HepG2 (cell line): ENCODE measurements around the gene GNA12. TPM values are rescaled to one million over a fixed set of nuclear protein-coding genes. Genes with fewer than 3 reads are reported as not detected.

Experiments used
- ARID4A ChIP-seq: sonication (generic); formaldehyde crosslinking; IDR thresholded peaks from 2 replicates; pipeline ENCODE4 v1.5.0; 2020; ENCODE audit warnings: mild to moderate bottlenecking, missing genetic modification reagents, borderline replicate concordance
- CC2D1A ChIP-seq: sonication (generic); formaldehyde crosslinking; IDR thresholded peaks from 2 replicates; pipeline ENCODE4 v1.8.1; 2023; ENCODE audit warnings: mild to moderate bottlenecking, missing genetic modification reagents
- DMAP1 ChIP-seq: IDR thresholded peaks from 2 replicates; pipeline ENCODE4 v1.6.1; 2016
- DR1 ChIP-seq: sonication (generic); formaldehyde crosslinking; IDR thresholded peaks from 2 replicates; pipeline ENCODE4 v1.8.0; 2021; ENCODE audit warnings: mild to moderate bottlenecking, missing genetic modification reagents, inconsistent platforms
- HES4 ChIP-seq: sonication (generic); formaldehyde crosslinking; IDR thresholded peaks from 2 replicates; pipeline ENCODE4 v1.9.0; 2021; ENCODE audit warnings: mild to moderate bottlenecking, missing genetic modification reagents, borderline replicate concordance
- KMT2A ChIP-seq: sonication (generic); formaldehyde crosslinking; IDR thresholded peaks from 2 replicates; pipeline ENCODE4 v1.4.0; 2020; ENCODE audit warnings: missing genetic modification reagents
- RFXAP ChIP-seq: sonication (generic); formaldehyde crosslinking; IDR thresholded peaks from 2 replicates; pipeline ENCODE4 v1.4.0; 2020; ENCODE audit warnings: missing genetic modification reagents, borderline replicate concordance
- SAFB2 ChIP-seq: sonication (generic); formaldehyde crosslinking; IDR thresholded peaks from 2 replicates; pipeline ENCODE4 v1.5.1; 2020; ENCODE audit warnings: missing genetic modification reagents, low read depth, mild to moderate bottlenecking, borderline replicate concordance
- TMF1 ChIP-seq: sonication (generic); formaldehyde crosslinking; IDR thresholded peaks from 2 replicates; pipeline ENCODE4 v1.8.1; 2022; ENCODE audit warnings: low read depth, missing genetic modification reagents
- ZNF451 ChIP-seq: sonication (generic); formaldehyde crosslinking; IDR thresholded peaks from 2 replicates; pipeline ENCODE4 v1.5.0; 2020; ENCODE audit warnings: mild to moderate bottlenecking, missing genetic modification reagents
- polyA plus RNA-seq, 8 experiments: library from polyadenylated mRNA; depleted of rRNA in 3 of 8; stranded (reverse) in 7 of 8; unstranded in 1 of 8; fragments of >200 nt; fragmentation: Illumina TruSeq in 4 of 8; extraction: Trizol in 4 of 8; gene quantifications; 2 replicates each; pipeline versions ENCODE4 v1.2.1 to v1.2.3, GENCODE V29; 2011 to 2016; ENCODE audit warnings: low read depth in 4 of 8, missing spikeins in 1 of 8, mixed read lengths in 1 of 8; ENCODE audit not compliant: insufficient read depth in 1 of 8
- total RNA-seq, 5 experiments: library from RNA; depleted of rRNA; stranded (reverse); fragments of >200 nt; fragmentation: Illumina TruSeq; extraction: Trizol; gene quantifications; 2 replicates each; pipeline ENCODE4 v1.2.3, GENCODE V29; 2016; ENCODE audit warnings: low read depth in 1 of 5
- TF ChIP-seq, protein P1 (sequence below): sonication (generic); formaldehyde crosslinking; IDR thresholded peaks from 2 replicates; pipeline ENCODE4 v1.5.1; 2020; ENCODE audit warnings: missing genetic modification reagents, mild to moderate bottlenecking, borderline replicate concordance
- TF ChIP-seq, protein P2 (sequence below): sonication (generic); formaldehyde crosslinking; IDR thresholded peaks from 2 replicates; pipeline ENCODE4 v1.4.0; 2020; ENCODE audit warnings: missing genetic modification reagents, mild to moderate bottlenecking, borderline replicate concordance
- TF ChIP-seq, protein P3 (sequence below): IDR thresholded peaks from 2 replicates; pipeline ENCODE4 v1.6.1; 2012; ENCODE audit warnings: inconsistent platforms

The GNA12 gene
- total and polyA plus RNA-seq, 2 of the 13 experiments (the other 11 are each of a cell fraction or from before 2014, with no cell fraction given): 16.2 to 50.9 TPM

DNA sequence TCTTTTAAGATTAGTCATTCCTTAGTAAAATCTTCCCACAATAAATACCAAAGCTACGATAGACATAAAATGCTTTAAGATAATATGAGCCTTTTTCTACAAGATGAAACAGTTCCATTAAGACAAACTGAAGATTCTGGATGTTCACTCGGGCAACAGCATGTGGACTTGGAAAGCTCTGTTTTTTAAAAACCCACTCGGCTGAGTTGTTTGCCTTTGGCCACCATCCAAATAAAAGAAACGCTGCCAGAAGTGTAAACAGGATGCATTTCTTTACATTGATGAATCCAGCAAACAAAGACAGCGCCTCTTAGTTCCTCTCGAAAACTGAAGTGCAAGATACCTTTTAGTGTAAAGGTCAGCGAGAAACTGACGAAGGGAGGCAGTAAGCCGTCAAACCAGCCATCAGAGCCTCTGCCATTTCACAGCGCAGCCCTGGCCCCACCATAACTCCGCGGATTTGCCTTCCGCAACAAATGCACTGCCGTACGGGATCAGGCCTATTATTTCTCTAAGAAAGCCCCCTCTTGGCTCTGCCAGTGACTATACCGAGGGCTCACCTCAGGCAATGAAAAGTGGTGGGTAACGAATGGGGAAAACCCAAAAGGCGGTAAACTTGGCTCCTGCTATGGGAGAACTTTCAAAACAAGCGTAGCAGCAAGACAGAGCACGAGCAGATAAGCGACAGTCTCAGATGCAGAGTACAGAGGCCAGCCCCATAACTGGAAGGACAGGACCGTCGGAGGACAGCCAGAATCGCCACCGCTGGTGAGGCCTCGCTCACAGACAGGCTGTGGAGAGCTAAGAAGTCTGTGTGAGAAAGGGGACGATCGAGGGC lies 41.4 kb downstream of the GNA12 start (continued):
- TF ChIP-seq SAFB2 (CRISPR knock-in tag): no peak
- TF ChIP-seq, protein P1, sequence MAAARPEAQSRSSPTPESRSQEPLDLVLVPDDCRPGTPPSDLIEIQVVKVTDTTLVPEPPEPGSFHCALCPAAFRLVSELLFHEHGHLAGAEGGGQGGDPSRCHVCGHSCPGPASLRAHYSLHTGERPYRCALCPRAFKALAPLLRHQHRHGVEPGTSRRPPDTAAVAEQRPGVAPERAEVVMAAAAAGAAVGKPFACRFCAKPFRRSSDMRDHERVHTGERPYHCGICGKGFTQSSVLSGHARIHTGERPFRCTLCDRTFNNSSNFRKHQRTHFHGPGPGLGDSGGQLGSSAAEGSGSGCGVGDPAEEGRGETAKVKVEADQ (CRISPR knock-in tag): no peak
- TF ChIP-seq, protein P2, sequence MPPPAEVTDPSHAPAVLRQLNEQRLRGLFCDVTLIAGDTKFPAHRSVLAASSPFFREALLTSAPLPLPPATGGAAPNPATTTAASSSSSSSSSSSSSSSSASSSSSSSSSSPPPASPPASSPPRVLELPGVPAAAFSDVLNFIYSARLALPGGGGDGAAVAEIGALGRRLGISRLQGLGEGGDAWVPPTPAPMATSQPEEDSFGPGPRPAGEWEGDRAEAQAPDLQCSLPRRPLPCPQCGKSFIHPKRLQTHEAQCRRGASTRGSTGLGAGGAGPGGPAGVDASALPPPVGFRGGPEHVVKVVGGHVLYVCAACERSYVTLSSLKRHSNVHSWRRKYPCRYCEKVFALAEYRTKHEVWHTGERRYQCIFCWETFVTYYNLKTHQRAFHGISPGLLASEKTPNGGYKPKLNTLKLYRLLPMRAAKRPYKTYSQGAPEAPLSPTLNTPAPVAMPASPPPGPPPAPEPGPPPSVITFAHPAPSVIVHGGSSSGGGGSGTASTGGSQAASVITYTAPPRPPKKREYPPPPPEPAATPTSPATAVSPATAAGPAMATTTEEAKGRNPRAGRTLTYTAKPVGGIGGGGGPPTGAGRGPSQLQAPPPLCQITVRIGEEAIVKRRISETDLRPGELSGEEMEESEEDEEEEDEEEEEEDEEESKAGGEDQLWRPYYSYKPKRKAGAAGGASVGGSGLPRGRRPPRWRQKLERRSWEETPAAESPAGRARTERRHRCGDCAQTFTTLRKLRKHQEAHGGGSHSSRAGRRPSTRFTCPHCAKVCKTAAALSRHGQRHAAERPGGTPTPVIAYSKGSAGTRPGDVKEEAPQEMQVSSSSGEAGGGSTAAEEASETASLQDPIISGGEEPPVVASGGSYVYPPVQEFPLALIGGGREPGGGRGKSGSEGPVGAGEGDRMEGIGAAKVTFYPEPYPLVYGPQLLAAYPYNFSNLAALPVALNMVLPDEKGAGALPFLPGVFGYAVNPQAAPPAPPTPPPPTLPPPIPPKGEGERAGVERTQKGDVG (CRISPR knock-in tag): peak; percentile 91; the same call in 1 of the 2 replicates
- TF ChIP-seq RFXAP (CRISPR knock-in tag): no peak
- TF ChIP-seq ZNF451 (CRISPR knock-in tag): no peak
- peak; percentile 69; the same call in 1 of the 2 replicates for TF ChIP-seq KMT2A (CRISPR knock-in tag)
- TF ChIP-seq DR1 (CRISPR knock-in tag): no peak
- TF ChIP-seq, protein P3, sequence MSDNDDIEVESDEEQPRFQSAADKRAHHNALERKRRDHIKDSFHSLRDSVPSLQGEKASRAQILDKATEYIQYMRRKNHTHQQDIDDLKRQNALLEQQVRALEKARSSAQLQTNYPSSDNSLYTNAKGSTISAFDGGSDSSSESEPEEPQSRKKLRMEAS: no peak
- TF ChIP-seq TMF1 (CRISPR knock-in tag): no peak
- TF ChIP-seq HES4 (CRISPR knock-in tag): no peak
- TF ChIP-seq DMAP1: no peak
- no peak for TF ChIP-seq CC2D1A (CRISPR knock-in tag)
- no peak for TF ChIP-seq ARID4A (CRISPR knock-in tag)
